DND-41 (cell line): Measurements from ENCODE around the gene NR1H4.

ENCODE experiments used
- ATAC-seq: fragments of 200-7000 bp; cut with Tn5 transposase; 3 replicates; pipeline ENCODE4 v1.9.1; 2021; ENCODE audit warnings: low read depth; ENCODE audit not compliant: insufficient read depth
- DNase-seq: peaks from one replicate; pipeline ENCODE4 v3.0.0-alpha.2; 2020
- H2AFZ ChIP-seq: 2 replicates; pipeline ENCODE4 v1.6.0; 2012; ENCODE audit warnings: low read depth, low read length
- H3K27ac ChIP-seq: 2 replicates; pipeline ENCODE4 v1.5.1; 2012; ENCODE audit warnings: low read length, inconsistent platforms
- H3K27me3 ChIP-seq: fragments of 200-600 bp; sonication (generic); 2 replicates; pipeline ENCODE4 v1.6.0; 2012; ENCODE audit warnings: low read length, mild to moderate bottlenecking, inconsistent platforms; ENCODE audit not compliant: insufficient read depth, poor library complexity
- H3K36me3 ChIP-seq: 2 replicates; pipeline ENCODE4 v1.5.1; 2012; ENCODE audit warnings: low read length, inconsistent platforms; ENCODE audit not compliant: insufficient read depth
- H3K4me1 ChIP-seq: 2 replicates; pipeline ENCODE4 v1.5.1; 2012; ENCODE audit warnings: mild to moderate bottlenecking, low read length; ENCODE audit not compliant: insufficient read depth
- H3K4me2 ChIP-seq: 2 replicates; pipeline ENCODE4 v1.6.0; 2012; ENCODE audit warnings: mild to moderate bottlenecking, moderate library complexity, low read length, inconsistent platforms; ENCODE audit not compliant: insufficient read depth
- H3K4me3 ChIP-seq, 2 experiments: fragments of 200-600 bp in 1 of 2; shearing (Covaris generic) in 1 of 2; 2 replicates each; pipeline ENCODE4 v1.5.1; 2012 to 2016; ENCODE audit warnings: inconsistent platforms in 2 of 2, low read length in 2 of 2, mild to moderate bottlenecking in 2 of 2, low read depth in 1 of 2, moderate library complexity in 1 of 2
- H3K79me2 ChIP-seq: 2 replicates; pipeline ENCODE4 v1.6.0; 2012; ENCODE audit warnings: low read length, inconsistent platforms; ENCODE audit not compliant: insufficient read depth
- H3K9ac ChIP-seq: 2 replicates; pipeline ENCODE4 v1.6.0; 2012; ENCODE audit warnings: low read depth, mild to moderate bottlenecking, inconsistent platforms, low read length, moderate library complexity
- H3K9me3 ChIP-seq: 2 replicates; pipeline ENCODE4 v1.5.1; 2012; ENCODE audit warnings: low read length, moderate library complexity, mild to moderate bottlenecking, inconsistent platforms; ENCODE audit not compliant: insufficient read depth, severe bottlenecking
- H4K20me1 ChIP-seq: 2 replicates; pipeline ENCODE4 v1.6.0; 2012; ENCODE audit warnings: low read length; ENCODE audit not compliant: insufficient read depth
- EZH2 ChIP-seq: IDR thresholded peaks from 3 replicates; pipeline ENCODE4 v1.6.1; 2012; ENCODE audit warnings: borderline replicate concordance, low read depth, mild to moderate bottlenecking, moderate library complexity, low read length, inconsistent platforms; ENCODE audit not compliant: severe bottlenecking
- TF ChIP-seq, protein P1 (sequence below): IDR thresholded peaks from 2 replicates; pipeline ENCODE4 v1.5.1; 2012; ENCODE audit warnings: borderline replicate concordance, low read length, moderate library complexity, mild to moderate bottlenecking; ENCODE audit not compliant: poor library complexity, severe bottlenecking; ENCODE audit errors: extremely low read depth

The NR1H4 gene

DNA sequence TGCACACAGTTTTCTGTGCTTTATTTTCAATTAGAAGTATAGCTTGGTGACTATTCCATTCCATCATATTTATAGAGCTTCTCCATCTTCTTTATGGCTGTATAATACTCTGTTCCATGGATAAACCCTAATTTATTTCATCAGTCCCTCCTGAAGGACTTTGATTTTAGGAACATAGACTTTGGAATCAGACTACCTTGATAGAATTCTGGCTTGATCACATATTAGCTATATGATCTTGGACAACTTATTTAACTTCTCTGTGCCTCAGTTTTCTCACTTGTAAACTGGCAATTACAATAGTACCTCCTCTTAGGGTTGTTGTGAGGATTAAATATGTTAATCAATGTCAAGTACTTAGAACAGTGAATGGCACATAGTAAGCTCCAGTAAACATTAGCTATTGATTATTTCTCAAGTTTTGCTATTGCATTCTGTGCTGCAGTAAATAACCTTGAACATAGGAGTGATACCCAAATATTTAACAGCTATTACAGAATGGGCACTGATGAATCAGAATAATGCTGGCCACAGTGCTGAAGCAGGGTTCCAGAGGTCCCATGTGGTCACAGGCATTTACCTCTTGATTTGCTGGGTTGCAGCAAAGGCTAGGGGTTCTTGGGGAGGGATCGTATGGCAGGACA, 12.2 kb upstream of the NR1H4 start:
- TF ChIP-seq, protein P1, sequence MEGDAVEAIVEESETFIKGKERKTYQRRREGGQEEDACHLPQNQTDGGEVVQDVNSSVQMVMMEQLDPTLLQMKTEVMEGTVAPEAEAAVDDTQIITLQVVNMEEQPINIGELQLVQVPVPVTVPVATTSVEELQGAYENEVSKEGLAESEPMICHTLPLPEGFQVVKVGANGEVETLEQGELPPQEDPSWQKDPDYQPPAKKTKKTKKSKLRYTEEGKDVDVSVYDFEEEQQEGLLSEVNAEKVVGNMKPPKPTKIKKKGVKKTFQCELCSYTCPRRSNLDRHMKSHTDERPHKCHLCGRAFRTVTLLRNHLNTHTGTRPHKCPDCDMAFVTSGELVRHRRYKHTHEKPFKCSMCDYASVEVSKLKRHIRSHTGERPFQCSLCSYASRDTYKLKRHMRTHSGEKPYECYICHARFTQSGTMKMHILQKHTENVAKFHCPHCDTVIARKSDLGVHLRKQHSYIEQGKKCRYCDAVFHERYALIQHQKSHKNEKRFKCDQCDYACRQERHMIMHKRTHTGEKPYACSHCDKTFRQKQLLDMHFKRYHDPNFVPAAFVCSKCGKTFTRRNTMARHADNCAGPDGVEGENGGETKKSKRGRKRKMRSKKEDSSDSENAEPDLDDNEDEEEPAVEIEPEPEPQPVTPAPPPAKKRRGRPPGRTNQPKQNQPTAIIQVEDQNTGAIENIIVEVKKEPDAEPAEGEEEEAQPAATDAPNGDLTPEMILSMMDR: no peak
- TF ChIP-seq EZH2: no peak
- H3K27me3 ChIP-seq: no peaks in the 10 kb centered on the region

DNA sequence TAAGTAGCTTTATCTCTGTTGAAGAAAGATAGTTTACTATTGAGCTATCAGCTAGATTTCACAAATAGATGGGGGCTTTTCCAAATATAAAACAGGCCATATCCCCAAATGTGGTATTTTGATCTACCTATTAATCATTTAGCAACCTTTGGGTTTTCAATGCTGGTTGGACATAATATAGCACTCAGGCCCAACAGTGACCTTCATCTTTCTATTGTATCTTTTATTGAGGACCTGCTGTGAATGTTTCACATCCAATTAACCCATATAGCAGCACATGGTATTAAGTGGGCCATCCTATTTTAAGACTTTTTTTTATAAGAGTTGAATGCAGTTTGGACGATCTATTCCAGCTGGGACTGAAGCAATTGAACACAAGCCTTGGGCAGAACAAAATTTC, 10.0 kb upstream of the NR1H4 start:
- Histone ChIP-seq H3K27me3 (no peaks in the 10 kb centered on the region), H3K4me1 (no peaks in the 10 kb centered on the region), H3K9ac (no peak overlapping the region), H4K20me1 (no peaks in the 10 kb centered on the region), H3K4me2 (no peak overlapping the region), H2AFZ (no peak overlapping the region), H3K79me2 (no peaks in the 10 kb centered on the region), H3K27ac (no peak overlapping the region), H3K9me3 (no peaks in the 10 kb centered on the region), H3K4me3 (no peak overlapping the region), H3K36me3 (no peaks in the 10 kb centered on the region)
- DNase-seq (no peak), ATAC-seq (no peak)
- TF ChIP-seq, protein P1: no peak
- TF ChIP-seq EZH2: no peak

More for the DNA sequence above, 12.2 kb upstream of the NR1H4 start:
- Histone ChIP-seq H3K79me2 (no peaks in the 10 kb centered on the region), H3K4me3 (no peak overlapping the region), H3K36me3 (no peaks in the 10 kb centered on the region), H3K9ac (no peak overlapping the region), H3K27ac (no peak overlapping the region), H3K4me1 (no peaks in the 10 kb centered on the region), H4K20me1 (no peaks in the 10 kb centered on the region), H3K9me3 (no peaks in the 10 kb centered on the region), H3K4me2 (no peak overlapping the region), H2AFZ (no peak overlapping the region)
- DNase-seq (no peak), ATAC-seq (no peak)

DNA sequence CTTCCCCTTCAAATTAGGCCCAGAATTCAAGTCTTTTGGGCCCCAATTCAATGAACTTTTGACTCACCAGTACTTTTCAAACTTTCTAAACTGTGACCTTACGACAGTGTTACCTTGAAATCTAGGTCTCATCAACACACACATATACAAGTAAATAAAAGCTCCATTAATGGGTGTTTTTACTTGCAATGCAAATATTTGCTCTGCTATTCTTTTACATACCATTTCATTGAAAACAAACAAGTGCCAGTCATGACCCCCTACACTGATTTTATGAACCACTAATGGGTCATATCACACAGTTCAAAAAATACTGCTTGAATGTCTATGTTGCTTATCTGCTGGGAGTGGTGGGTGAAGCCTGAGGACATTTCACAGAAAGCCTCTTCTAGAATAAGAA, 9.1 kb upstream of the NR1H4 start:
- no peak for DNase-seq
- Histone ChIP-seq H3K9me3 (no peaks in the 10 kb centered on the region), H2AFZ (no peak overlapping the region), H3K4me1 (no peaks in the 10 kb centered on the region), H3K9ac (no peak overlapping the region), H3K27ac (no peak overlapping the region), H3K4me2 (no peak overlapping the region), H4K20me1 (no peaks in the 10 kb centered on the region), H3K27me3 (no peaks in the 10 kb centered on the region), H3K36me3 (no peaks in the 10 kb centered on the region), H3K79me2 (no peaks in the 10 kb centered on the region), H3K4me3 (no peak overlapping the region)
- ATAC-seq: no peak
- TF ChIP-seq EZH2: no peak

DNA sequence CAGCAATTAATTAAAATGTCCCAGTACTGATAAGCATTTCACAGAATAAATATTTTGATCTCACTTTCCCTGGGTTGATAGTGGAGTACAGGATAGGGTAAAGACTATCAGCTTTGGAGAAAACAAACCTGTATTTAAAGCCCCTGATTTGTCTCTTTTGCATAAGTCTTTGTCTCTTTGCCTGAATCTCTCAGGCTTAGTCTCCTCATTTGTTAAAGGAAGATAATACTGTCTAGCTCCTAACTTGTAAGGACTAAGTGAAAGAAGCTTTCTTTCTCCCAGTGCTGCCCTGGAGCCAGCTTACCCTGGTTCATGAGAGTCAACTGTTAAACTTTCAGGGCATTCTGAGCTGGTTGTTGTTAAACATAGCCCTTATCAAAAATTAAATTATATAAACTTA, 5.5 kb upstream of the NR1H4 start:
- no peak overlapping the region for H3K27ac ChIP-seq
- H3K79me2 ChIP-seq: no peaks in the 10 kb centered on the region
- no peak overlapping the region for H3K9ac ChIP-seq
- no peaks in the 10 kb centered on the region for H3K36me3 ChIP-seq
- no peak for DNase-seq
- peaks cover 3% of the 10 kb centered on the region for H3K27me3 ChIP-seq
- H4K20me1 ChIP-seq: no peaks in the 10 kb centered on the region
- no peak overlapping the region for H2AFZ ChIP-seq
- TF ChIP-seq, protein P1: no peak
- no peak for TF ChIP-seq EZH2
- no peak for ATAC-seq
- no peak overlapping the region for H3K4me3 ChIP-seq
- no peak overlapping the region for H3K4me2 ChIP-seq
- no peaks in the 10 kb centered on the region for H3K9me3 ChIP-seq
- no peaks in the 10 kb centered on the region for H3K4me1 ChIP-seq
